Fibroblast of lung (primary cell): ENCODE results near the gene MYRF.

ENCODE experiments used
- EZH2 ChIP-seq: IDR thresholded peaks from 2 replicates; pipeline ENCODE4 v1.5.1; 2012; ENCODE audit warnings: low read length, control low read depth, mild to moderate bottlenecking; ENCODE audit errors: missing control alignments
- TF ChIP-seq, protein P1 (sequence below), 2 donors: IDR thresholded peaks in 1 of 2; conservative IDR thresholded peaks in 1 of 2; 1 replicate in 1 of 2; 2 replicates in 1 of 2; pipeline ENCODE4 v1.5.1; 2011 to 2012; ENCODE audit warnings: low read length in 2 of 2, control low read depth in 1 of 2, inconsistent platforms in 1 of 2, low read depth in 1 of 2, mild to moderate bottlenecking in 1 of 2

DNA sequence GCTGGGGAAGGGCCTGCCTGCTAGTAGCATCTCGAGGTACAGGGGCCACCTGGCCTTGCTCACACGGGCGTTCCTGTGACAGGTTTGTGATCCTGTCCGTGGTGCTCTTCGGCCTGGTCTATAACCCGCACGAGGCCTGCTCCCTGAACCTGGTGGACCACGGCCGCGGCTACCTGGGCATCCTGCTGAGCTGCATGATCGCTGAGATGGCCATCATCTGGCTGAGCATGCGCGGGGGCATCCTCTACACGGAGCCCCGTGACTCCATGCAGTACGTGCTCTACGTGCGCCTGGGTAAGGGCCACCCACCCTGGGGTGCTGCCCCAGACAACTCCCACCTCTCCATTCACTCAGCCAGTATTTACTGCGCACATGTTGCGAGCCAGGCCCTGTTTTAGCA is 31.8 kb upstream of the MYRF start:
- no peak for TF ChIP-seq EZH2
- TF ChIP-seq, protein P1, sequence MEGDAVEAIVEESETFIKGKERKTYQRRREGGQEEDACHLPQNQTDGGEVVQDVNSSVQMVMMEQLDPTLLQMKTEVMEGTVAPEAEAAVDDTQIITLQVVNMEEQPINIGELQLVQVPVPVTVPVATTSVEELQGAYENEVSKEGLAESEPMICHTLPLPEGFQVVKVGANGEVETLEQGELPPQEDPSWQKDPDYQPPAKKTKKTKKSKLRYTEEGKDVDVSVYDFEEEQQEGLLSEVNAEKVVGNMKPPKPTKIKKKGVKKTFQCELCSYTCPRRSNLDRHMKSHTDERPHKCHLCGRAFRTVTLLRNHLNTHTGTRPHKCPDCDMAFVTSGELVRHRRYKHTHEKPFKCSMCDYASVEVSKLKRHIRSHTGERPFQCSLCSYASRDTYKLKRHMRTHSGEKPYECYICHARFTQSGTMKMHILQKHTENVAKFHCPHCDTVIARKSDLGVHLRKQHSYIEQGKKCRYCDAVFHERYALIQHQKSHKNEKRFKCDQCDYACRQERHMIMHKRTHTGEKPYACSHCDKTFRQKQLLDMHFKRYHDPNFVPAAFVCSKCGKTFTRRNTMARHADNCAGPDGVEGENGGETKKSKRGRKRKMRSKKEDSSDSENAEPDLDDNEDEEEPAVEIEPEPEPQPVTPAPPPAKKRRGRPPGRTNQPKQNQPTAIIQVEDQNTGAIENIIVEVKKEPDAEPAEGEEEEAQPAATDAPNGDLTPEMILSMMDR (conservative IDR thresholded peaks at IDR 0.05 in 1 of 2, IDR thresholded peaks at IDR 0.05 in 1 of 2; ENCODE audit: low read depth in 1 of 2, low read length in 2 of 2), result no peak
